HepG2 (cell line): ENCODE data around the gene SOBP.

ENCODE experiments used
- IRF2 ChIP-seq: IDR thresholded peaks from 2 replicates; pipeline ENCODE4 v1.6.1; 2018; ENCODE audit warnings: missing genetic modification reagents, missing compliant biosample characterization
- MNT ChIP-seq: fragments of 450-650 bp; IDR thresholded peaks from 2 replicates; pipeline ENCODE4 v1.6.1; 2016
- MYC ChIP-seq: sonication (generic); formaldehyde crosslinking; IDR thresholded peaks from 2 replicates; pipeline ENCODE4 v1.9.0; 2021; ENCODE audit warnings: missing genetic modification reagents, borderline replicate concordance
- NFYB ChIP-seq: sonication (generic); formaldehyde crosslinking; IDR thresholded peaks from 2 replicates; pipeline ENCODE4 v1.4.0; 2020; ENCODE audit warnings: missing genetic modification reagents
- NONO ChIP-seq, 2 experiments: fragments of 450-650 bp in 1 of 2; sonication (generic) in 1 of 2; formaldehyde crosslinking in 1 of 2; IDR thresholded peaks in 1 of 2; conservative IDR thresholded peaks in 1 of 2; 2 replicates each; pipeline versions ENCODE4 v1.6.1 to v1.8.0; 2017 to 2022; ENCODE audit warnings: mild to moderate bottlenecking in 1 of 2, missing genetic modification reagents in 1 of 2, moderate library complexity in 1 of 2
- NR2F1 ChIP-seq, 2 experiments: fragments of 450-650 bp in 1 of 2; formaldehyde crosslinking in 1 of 2; IDR thresholded peaks; 2 replicates each; pipeline versions ENCODE4 v1.5.0 to v1.6.1; 2016 to 2020; ENCODE audit warnings: mild to moderate bottlenecking in 1 of 2, missing compliant biosample characterization in 1 of 2, missing genetic modification reagents in 1 of 2, moderate library complexity in 1 of 2
- POLR2A ChIP-seq, 2 experiments: IDR thresholded peaks; 2 replicates each; pipeline ENCODE4 v1.6.1; 2011; ENCODE audit warnings: low read depth in 2 of 2, low read length in 2 of 2, mild to moderate bottlenecking in 1 of 2, moderate library complexity in 1 of 2; ENCODE audit not compliant: insufficient read depth in 1 of 2
- SALL1 ChIP-seq: sonication (generic); formaldehyde crosslinking; IDR thresholded peaks from 2 replicates; pipeline ENCODE4 v1.8.0; 2022; ENCODE audit warnings: mild to moderate bottlenecking, missing genetic modification reagents
- YY1 ChIP-seq: IDR thresholded peaks from 2 replicates; pipeline ENCODE4 v1.6.1; 2011; ENCODE audit warnings: low read length, low read depth, moderate library complexity, mild to moderate bottlenecking; ENCODE audit not compliant: insufficient read depth, insufficient replicate concordance
- ZMYM4 ChIP-seq: sonication (generic); formaldehyde crosslinking; IDR thresholded peaks from 2 replicates; pipeline ENCODE4 v1.8.1; 2023; ENCODE audit warnings: mild to moderate bottlenecking, missing genetic modification reagents

GRCh38 chr6:107635057-107635515 is 145.2 kb downstream of the SOBP start:
- TF ChIP-seq NFYB, result no peak
- no peak for TF ChIP-seq MNT
- TF ChIP-seq NONO (IDR thresholded peaks at IDR 0.05), result no peak
- TF ChIP-seq NONO (CRISPR knock-in tag; conservative IDR thresholded peaks at IDR 0.05), result no peak
- no peak for TF ChIP-seq POLR2A (IDR thresholded peaks at IDR 0.05; ENCODE audit: insufficient read depth in 1 of 2, low read depth in 2 of 2, low read length in 2 of 2)
- no peak for TF ChIP-seq IRF2 (CRISPR knock-in tag)
- no peak for TF ChIP-seq NR2F1 (CRISPR knock-in tag; IDR thresholded peaks at IDR 0.05)
- TF ChIP-seq ZMYM4 (CRISPR knock-in tag), result no peak
- TF ChIP-seq MYC (CRISPR knock-in tag), result no peak
- TF ChIP-seq YY1, result no peak
- no peak for TF ChIP-seq SALL1 (CRISPR knock-in tag)
